H54 (cell line): ENCODE data around the gene SPOCD1.

ENCODE experiments used
- DNase-seq: peaks from one replicate; pipeline ENCODE4 v3.0.0; 2011; ENCODE audit warnings: low spot score, mixed read lengths; ENCODE audit not compliant: insufficient read length
- FAIRE-seq: peaks from 3 replicates; lab custom pipeline; 2011; peaks lifted over from hg19 to GRCh38; lab: Jason Lieb, UNC
- POLR2A ChIP-seq: IDR thresholded peaks from 2 replicates; pipeline ENCODE4 v1.6.1; 2011; ENCODE audit warnings: low read depth, mild to moderate bottlenecking, low read length

Gene SPOCD1

GRCh38 chr1:31783846-31784245 is 32.0 kb downstream of the SPOCD1 start:
- TF ChIP-seq POLR2A, result no peak
- FAIRE-seq (no peak), DNase-seq (no peak)

- TF ChIP-seq POLR2A, result no peak
- DNase-seq, result no peak
- no peak for FAIRE-seq
Measured at GRCh38 chr1:31782421-31783410, 33.1 kb downstream of the SPOCD1 start.

GRCh38 chr1:31781756-31782371 is 34.0 kb downstream of the SPOCD1 start:
- FAIRE-seq, result no peak
- DNase-seq, result no peak

GRCh38 chr1:31781138-31781755 is 34.6 kb downstream of the SPOCD1 start:
- FAIRE-seq, result no peak
- TF ChIP-seq POLR2A, result no peak
- DNase-seq, result no peak

More at GRCh38 chr1:31781756-31782371, 34.0 kb downstream of the SPOCD1 start:
- no peak for TF ChIP-seq POLR2A

GRCh38 chr1:31780632-31781031 is 35.2 kb downstream of the SPOCD1 start:
- FAIRE-seq (no peak), DNase-seq (no peak)
- no peak for TF ChIP-seq POLR2A

GRCh38 chr1:31779687-31780086 is 36.1 kb downstream of the SPOCD1 start:
- FAIRE-seq (no peak), DNase-seq (no peak)
- TF ChIP-seq POLR2A, result no peak

- FAIRE-seq, result no peak
- no peak for DNase-seq
- no peak for TF ChIP-seq POLR2A
Measured at GRCh38 chr1:31778763-31779488, 36.9 kb downstream of the SPOCD1 start.

- no peak for TF ChIP-seq POLR2A
- no peak for FAIRE-seq
- DNase-seq, result no peak
Measured at GRCh38 chr1:31776516-31776915, 39.3 kb downstream of the SPOCD1 start.

GRCh38 chr1:31776032-31776431 is 39.8 kb downstream of the SPOCD1 start:
- FAIRE-seq, result no peak
- no peak for TF ChIP-seq POLR2A
- no peak for DNase-seq

- DNase-seq, result no peak
- no peak for FAIRE-seq
- TF ChIP-seq POLR2A, result no peak
Measured at GRCh38 chr1:31775210-31775999, 40.4 kb downstream of the SPOCD1 start.

GRCh38 chr1:31774495-31774894 is 41.3 kb downstream of the SPOCD1 start:
- no peak for FAIRE-seq

GRCh38 chr1:31773861-31774260 is 42.0 kb downstream of the SPOCD1 start:
- DNase-seq, result no peak
- FAIRE-seq, result no peak
- TF ChIP-seq POLR2A, result no peak

More at GRCh38 chr1:31774495-31774894, 41.3 kb downstream of the SPOCD1 start:
- TF ChIP-seq POLR2A, result no peak
- no peak for DNase-seq

- no peak for FAIRE-seq
- DNase-seq, result no peak
- no peak for TF ChIP-seq POLR2A
Measured at GRCh38 chr1:31772669-31773248, 43.1 kb downstream of the SPOCD1 start.
